Endothelial cell of umbilical vein (primary cell): Measurements from ENCODE around the gene TRIM36. TPM values are rescaled to one million over a fixed set of nuclear protein-coding genes. Genes with fewer than 3 reads are reported as not detected.

Source experiments
- BruUV-seq: library from RNA; stranded (reverse); fragments of 400-500 nt; replicated peaks from 2 replicates; lab custom pipeline; 2021; lab: Mats Ljungman, UMichigan
- CTCF ChIA-PET: fragments of 300-600, 350-600 bp; sonication (Branson Sonifier 250); formaldehyde crosslinking; loops from one replicate; lab custom pipeline; 2021; ENCODE audit warnings: antibody characterized with exemption, inconsistent platforms; lab: Charles Lee
- POLR2A ChIA-PET: fragments of 300-600, 350-600 bp; sonication (Branson Sonifier 250); formaldehyde crosslinking; loops from one replicate; lab custom pipeline; 2021; ENCODE audit warnings: antibody characterized with exemption, inconsistent platforms; lab: Charles Lee
- DNase-seq: peaks from one replicate; pipeline ENCODE4 v3.0.0-alpha.2; 2011; ENCODE audit warnings: low read depth, low spot score
- FAIRE-seq: peaks from 2 replicates; lab custom pipeline; 2011; peaks lifted over from hg19 to GRCh38; lab: Jason Lieb, UNC
- H2AFZ ChIP-seq: 2 replicates; pipeline ENCODE4 v1.6.0; 2012; ENCODE audit warnings: low read depth, low read length, control low read depth, inconsistent platforms
- H3K27ac ChIP-seq: 2 replicates; pipeline ENCODE4 v1.5.1; 2011; ENCODE audit warnings: low read depth, mild to moderate bottlenecking, control low read depth, low read length, moderate library complexity; ENCODE audit not compliant: insufficient read depth
- H3K27me3 ChIP-seq, 2 experiments: 2 replicates each; pipeline versions ENCODE4 v1.6.0 to v1.6.1; 2011; ENCODE audit warnings: low read length in 2 of 2, mixed read lengths in 1 of 2; ENCODE audit not compliant: control insufficient read depth in 2 of 2, insufficient read depth in 2 of 2
- H3K36me3 ChIP-seq, 2 experiments: 2 replicates in 1 of 2; 3 replicates in 1 of 2; pipeline ENCODE4 v1.5.1; 2011; ENCODE audit warnings: low read length in 2 of 2, mild to moderate bottlenecking in 1 of 2, moderate library complexity in 1 of 2; ENCODE audit not compliant: control insufficient read depth in 2 of 2, insufficient read depth in 2 of 2; ENCODE audit errors: extremely low read depth in 1 of 2
- H3K4me1 ChIP-seq: 3 replicates; pipeline ENCODE4 v1.5.1; 2011; ENCODE audit warnings: mild to moderate bottlenecking, low read length; ENCODE audit not compliant: control insufficient read depth, insufficient read depth; ENCODE audit errors: extremely low read depth
- H3K4me2 ChIP-seq: 2 replicates; pipeline ENCODE4 v1.6.1; 2011; ENCODE audit warnings: low read length, control low read depth, mixed read lengths; ENCODE audit not compliant: insufficient read depth
- H3K4me3 ChIP-seq, 3 experiments: fragments of 200-600 bp in 1 of 3; sonication (generic), shearing (Covaris generic) in 1 of 3; replicated peaks in 1 of 3; 2 replicates each; pipeline ENCODE4 v1.5.1; 2011 to 2016; ENCODE audit warnings: control low read depth in 3 of 3, low read length in 3 of 3, mild to moderate bottlenecking in 2 of 3, inconsistent platforms in 1 of 3, low read depth in 1 of 3, moderate library complexity in 1 of 3; ENCODE audit not compliant: insufficient read depth in 1 of 3
- H3K79me2 ChIP-seq: 2 replicates; pipeline ENCODE4 v1.6.0; 2012; ENCODE audit warnings: low read length, inconsistent platforms; ENCODE audit not compliant: control insufficient read depth, insufficient read depth
- H3K9ac ChIP-seq: replicated peaks from 2 replicates; pipeline ENCODE3; 2011; ENCODE audit warnings: low read length, control low read depth; ENCODE audit not compliant: insufficient read depth; ENCODE audit errors: extremely low read depth
- H3K9me1 ChIP-seq: replicated peaks from 3 replicates; pipeline ENCODE4 v1.6.0; 2011; ENCODE audit warnings: mild to moderate bottlenecking, low read length; ENCODE audit not compliant: control insufficient read depth, insufficient read depth; ENCODE audit errors: extremely low read depth
- H3K9me3 ChIP-seq: replicated peaks from 2 replicates; pipeline ENCODE4 v1.5.1; 2012; ENCODE audit warnings: low read length, inconsistent platforms; ENCODE audit not compliant: control insufficient read depth, insufficient read depth
- H4K20me1 ChIP-seq: replicated peaks from 2 replicates; pipeline ENCODE3; 2011; ENCODE audit warnings: mild to moderate bottlenecking, low read length; ENCODE audit not compliant: control insufficient read depth, insufficient read depth; ENCODE audit errors: extremely low read depth
- EZH2 ChIP-seq: IDR thresholded peaks from 2 replicates; pipeline ENCODE4 v1.6.1; 2012; ENCODE audit warnings: borderline replicate concordance, low read depth, mild to moderate bottlenecking, moderate library complexity, low read length, inconsistent platforms; ENCODE audit not compliant: severe bottlenecking
- FOS ChIP-seq: IDR thresholded peaks from 2 replicates; pipeline ENCODE4 v1.6.1; 2011; ENCODE audit warnings: mild to moderate bottlenecking, low read length, moderate library complexity, borderline replicate concordance; ENCODE audit not compliant: insufficient read depth
- GATA2 ChIP-seq: IDR thresholded peaks from 2 replicates; pipeline ENCODE4 v1.7.0; 2011; ENCODE audit warnings: low read depth, mild to moderate bottlenecking, moderate library complexity, mixed read lengths, low read length; ENCODE audit not compliant: insufficient read length, insufficient read depth
- MYC ChIP-seq: IDR thresholded peaks from one replicate; pipeline ENCODE4 v1.6.1; 2011; ENCODE audit warnings: mild to moderate bottlenecking, low read depth, low read length
- POLR2AphosphoS5 ChIP-seq: IDR thresholded peaks from 2 replicates; pipeline ENCODE4 v1.6.1; 2012; ENCODE audit warnings: low read depth, mild to moderate bottlenecking, control low read depth, low read length, moderate library complexity; ENCODE audit not compliant: insufficient read depth
- dilution Hi-C: fragments of 300-500 bp; cut with MboI; formaldehyde crosslinking; loops from one replicate; pipeline ENCODE4 v1.15.0; 2019; ENCODE audit warnings: low sequenced_read_pairs; ENCODE audit not compliant: extremely low pct_ligation_motif_present
- intact Hi-C: fragments of 100-400 bp; cut with micrococcal nuclease; formaldehyde crosslinking; loops from one replicate; pipeline ENCODE4 v1.10.0; 2022
- polyA plus RNA-seq, 4 experiments: library from polyadenylated mRNA; depleted of rRNA in 3 of 4; stranded (reverse) in 3 of 4; unstranded in 1 of 4; fragments of >200 nt; gene quantifications; 2 replicates each; pipeline versions ENCODE4 v1.2.1 to v1.2.3, GENCODE V29; 2011 to 2012; ENCODE audit warnings: missing spikeins in 1 of 4
- total RNA-seq: library from RNA; stranded (reverse); gene quantifications from 2 replicates; pipeline ENCODE4 v1.2.3, GENCODE V29; 2021
- TF ChIP-seq, protein P1 (sequence below), 2 donors: IDR thresholded peaks; 1 replicate in 1 of 2; 2 replicates in 1 of 2; pipeline ENCODE4 v1.5.1; 2011; ENCODE audit warnings: low read length in 2 of 2, mild to moderate bottlenecking in 2 of 2, moderate library complexity in 2 of 2, control low read depth in 1 of 2, inconsistent platforms in 1 of 2, low read depth in 1 of 2; ENCODE audit not compliant: insufficient read depth in 1 of 2; ENCODE audit errors: extremely low read depth in 1 of 2

Gene TRIM36
- total and polyA plus RNA-seq, 2 donors (not counting 3 experiments of a cell fraction or from before 2014, with no cell fraction given) = 0.76 to 1.2 TPM

DNA sequence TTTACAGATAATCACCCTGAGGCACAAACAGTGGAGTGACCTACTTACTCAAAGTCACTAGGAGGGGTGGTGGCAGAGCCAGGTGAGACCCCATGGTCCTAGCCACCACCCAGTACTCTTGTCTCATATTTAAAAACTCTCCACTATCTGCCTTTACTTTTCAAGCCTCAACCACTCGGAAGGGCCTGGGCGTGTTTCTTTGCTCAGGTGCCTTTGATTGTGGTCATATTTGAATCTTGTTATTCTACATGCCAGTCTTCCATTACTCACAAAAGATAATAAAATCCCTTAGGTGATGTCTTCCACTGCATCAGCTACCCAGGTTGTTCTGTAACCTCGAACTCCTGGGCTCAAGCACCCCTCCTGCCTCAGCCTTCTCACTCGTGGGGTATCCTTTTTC is 20.7 kb upstream of the TRIM36 start:
- Histone ChIP-seq H4K20me1 (no peaks in the 10 kb centered on the region), H3K79me2 (no peaks in the 10 kb centered on the region), H3K36me3 (no peaks in the 10 kb centered on the region), H3K27ac (no peak overlapping the region), H3K9me1 (no peaks in the 10 kb centered on the region), H3K27me3 (peaks cover 0 to 6% of the 10 kb centered on the region in 2 experiments), H3K4me3 (no peak overlapping the region), H3K4me1 (no peaks in the 10 kb centered on the region), H3K9me3 (no peaks in the 10 kb centered on the region), H3K9ac (no peak overlapping the region), H2AFZ (no peak overlapping the region), H3K4me2 (no peak overlapping the region)
- CTCF ChIA-PET = interaction anchor here (0.8 kb wide), 1 partner anchor 25 kb away, joined by 3 read pairs; no protein-coding TSS in a partner anchor
- DNase-seq = no peak
- no peak for TF ChIP-seq GATA2
- no peak for TF ChIP-seq FOS
- no peak for TF ChIP-seq MYC
- TF ChIP-seq POLR2AphosphoS5 = no peak
- POLR2A ChIA-PET = no interaction called here
- no peak for FAIRE-seq
- dilution Hi-C loops = no loop called here
- intact Hi-C loops = no loop called here
- no TSS peak for BruUV-seq

DNA sequence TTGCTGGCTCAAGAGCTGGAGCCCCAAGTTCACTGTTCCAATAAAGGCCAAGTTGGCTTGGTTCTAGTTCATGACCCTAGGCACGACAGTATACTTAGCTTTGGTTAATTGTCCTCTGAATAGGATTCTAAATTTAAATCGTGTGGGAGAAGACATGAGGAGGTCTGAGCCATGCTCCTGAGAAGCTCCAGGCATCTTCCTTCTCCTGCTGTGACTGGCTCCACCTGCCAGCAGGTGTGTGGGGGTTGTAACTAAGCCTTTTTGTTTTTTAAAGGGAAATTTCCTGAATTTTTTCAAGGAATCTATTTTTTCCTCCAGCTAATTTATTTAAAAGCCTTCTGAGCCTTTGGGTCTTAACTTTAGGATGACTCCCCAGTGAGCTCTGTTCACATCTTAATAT is 20.2 kb upstream of the TRIM36 start:
- no peak overlapping the region for H3K9ac ChIP-seq
- no peak for FAIRE-seq
- no peak overlapping the region for H3K27ac ChIP-seq
- POLR2A ChIA-PET = no interaction called here
- H3K36me3 ChIP-seq = no peaks in the 10 kb centered on the region
- peaks cover 0 to 6% of the 10 kb centered on the region in 2 experiments for H3K27me3 ChIP-seq
- no TSS peak for BruUV-seq
- TF ChIP-seq, protein P1, sequence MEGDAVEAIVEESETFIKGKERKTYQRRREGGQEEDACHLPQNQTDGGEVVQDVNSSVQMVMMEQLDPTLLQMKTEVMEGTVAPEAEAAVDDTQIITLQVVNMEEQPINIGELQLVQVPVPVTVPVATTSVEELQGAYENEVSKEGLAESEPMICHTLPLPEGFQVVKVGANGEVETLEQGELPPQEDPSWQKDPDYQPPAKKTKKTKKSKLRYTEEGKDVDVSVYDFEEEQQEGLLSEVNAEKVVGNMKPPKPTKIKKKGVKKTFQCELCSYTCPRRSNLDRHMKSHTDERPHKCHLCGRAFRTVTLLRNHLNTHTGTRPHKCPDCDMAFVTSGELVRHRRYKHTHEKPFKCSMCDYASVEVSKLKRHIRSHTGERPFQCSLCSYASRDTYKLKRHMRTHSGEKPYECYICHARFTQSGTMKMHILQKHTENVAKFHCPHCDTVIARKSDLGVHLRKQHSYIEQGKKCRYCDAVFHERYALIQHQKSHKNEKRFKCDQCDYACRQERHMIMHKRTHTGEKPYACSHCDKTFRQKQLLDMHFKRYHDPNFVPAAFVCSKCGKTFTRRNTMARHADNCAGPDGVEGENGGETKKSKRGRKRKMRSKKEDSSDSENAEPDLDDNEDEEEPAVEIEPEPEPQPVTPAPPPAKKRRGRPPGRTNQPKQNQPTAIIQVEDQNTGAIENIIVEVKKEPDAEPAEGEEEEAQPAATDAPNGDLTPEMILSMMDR (IDR thresholded peaks at IDR 0.05; ENCODE audit: extremely low read depth in 1 of 2, insufficient read depth in 1 of 2, low read depth in 1 of 2, low read length in 2 of 2) = no peak
- TF ChIP-seq FOS = no peak
- no peak for TF ChIP-seq EZH2
- no peak for DNase-seq
- H3K9me3 ChIP-seq = no peaks in the 10 kb centered on the region
- intact Hi-C loops (loop anchor here (10.0 kb wide), 1 partner anchor 395 kb away; no protein-coding TSS in a partner anchor), dilution Hi-C loops (no loop called here)
- no peaks in the 10 kb centered on the region for H4K20me1 ChIP-seq
- H2AFZ ChIP-seq = no peak overlapping the region
- CTCF ChIA-PET = interaction anchor here (0.8 to 1.3 kb wide), 2 partner anchors 15 to 25 kb away, joined by 3 read pairs; no protein-coding TSS in a partner anchor
- no peaks in the 10 kb centered on the region for H3K79me2 ChIP-seq
- H3K4me1 ChIP-seq = no peaks in the 10 kb centered on the region
- H3K4me2 ChIP-seq = no peak overlapping the region
- no peak overlapping the region for H3K4me3 ChIP-seq
- H3K9me1 ChIP-seq = no peaks in the 10 kb centered on the region
